NCI-H526 (cell line): ENCODE measurements around the gene MYBPC3.

Experiments
- DNase-seq, 2 experiments: peaks; one replicate each; lab custom pipeline; 2025; lab: John Stamatoyannopoulos, UW

The MYBPC3 gene

DNA sequence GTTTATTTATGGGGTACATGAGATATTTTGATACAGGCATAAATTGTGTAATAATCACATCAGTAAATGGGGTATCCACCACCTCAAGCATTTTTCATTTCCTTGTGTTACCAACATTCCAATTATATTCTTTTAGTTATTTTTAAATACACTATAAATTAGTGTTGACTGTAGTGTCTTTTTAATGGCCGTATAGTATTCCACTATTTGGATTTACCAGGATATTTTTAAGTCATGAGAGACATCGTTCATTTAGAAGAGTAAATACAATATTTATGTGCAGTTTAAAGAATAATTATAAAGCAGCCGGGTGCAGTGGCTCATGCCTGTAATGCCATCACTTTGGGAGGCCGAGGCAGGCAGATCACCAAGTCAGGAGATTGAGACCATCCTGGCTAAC is 32.0 kb upstream of the MYBPC3 start:
- DNase-seq: no peak

DNA sequence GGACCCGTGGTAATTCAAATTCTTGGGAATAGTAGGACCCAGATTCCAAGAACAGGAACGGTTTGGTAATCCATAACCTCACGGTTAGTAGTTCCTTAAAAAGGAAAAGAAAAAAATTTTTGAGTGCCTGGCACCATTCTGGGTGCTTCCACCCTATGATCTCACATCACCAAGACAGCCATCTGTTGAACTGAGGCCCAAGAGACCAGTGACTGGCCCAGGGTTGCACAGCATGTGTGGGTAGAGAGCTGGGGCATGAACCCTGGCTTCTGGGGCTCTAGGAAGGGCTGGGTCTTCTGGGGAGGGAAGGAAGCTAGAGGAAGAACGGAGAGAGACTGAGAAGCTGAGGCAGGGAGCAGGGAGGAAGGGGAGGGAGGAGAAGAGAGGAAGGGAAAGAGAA is 30.6 kb upstream of the MYBPC3 start:
- DNase-seq: no peak

DNA sequence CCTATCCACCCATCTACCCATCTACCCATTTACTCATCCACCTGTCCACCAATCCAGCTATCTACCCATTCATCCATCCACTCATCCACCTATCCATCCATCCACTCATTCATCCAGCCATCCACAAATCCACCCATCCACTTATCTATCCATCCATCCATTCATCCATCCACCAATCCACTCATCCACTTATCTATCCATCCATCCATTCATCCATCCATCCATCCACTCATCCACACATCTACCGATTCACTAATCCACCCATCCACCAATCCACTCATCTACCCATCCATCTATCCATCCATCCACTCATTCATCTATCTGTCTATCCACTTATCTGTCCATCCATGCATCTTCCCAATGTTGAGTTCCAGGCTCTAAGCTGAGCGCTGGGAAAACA is 27.6 kb upstream of the MYBPC3 start:
- no peak for DNase-seq

DNA sequence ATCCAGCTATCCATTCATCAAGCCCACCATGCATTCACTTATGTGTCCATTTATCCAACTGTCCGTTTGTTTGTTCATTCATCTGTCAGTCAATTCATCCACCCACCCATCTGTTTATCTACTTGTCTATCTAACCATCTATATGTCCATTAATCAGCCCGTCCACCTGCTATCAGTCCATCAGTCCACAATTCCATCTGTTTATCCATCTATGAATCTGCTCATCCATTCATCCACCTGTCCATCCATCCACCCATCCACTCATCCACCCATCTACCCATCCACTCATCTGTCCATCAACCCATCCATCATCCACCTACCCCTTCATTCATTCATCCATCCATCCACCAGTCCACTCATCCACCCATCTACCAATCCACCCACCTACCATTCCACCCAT is 26.8 kb upstream of the MYBPC3 start:
- DNase-seq: no peak

DNA sequence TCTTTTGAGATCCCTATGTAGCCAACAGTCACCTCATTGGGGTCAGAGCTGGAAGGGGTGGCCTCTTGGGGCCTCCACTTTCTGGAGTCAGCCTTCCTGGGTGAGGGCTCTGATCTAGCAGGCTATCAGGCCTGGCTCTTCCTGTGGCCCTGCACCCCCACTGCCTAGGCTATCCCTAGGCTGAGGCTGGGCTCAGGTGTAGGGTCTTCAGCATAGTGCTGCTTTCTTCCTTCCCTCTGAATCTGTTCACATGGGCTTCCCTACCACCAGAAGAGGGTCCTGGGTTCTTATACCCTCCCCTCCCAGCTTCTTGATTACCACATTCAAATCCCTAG is 26.3 kb upstream of the MYBPC3 start:
- no peak for DNase-seq

DNA sequence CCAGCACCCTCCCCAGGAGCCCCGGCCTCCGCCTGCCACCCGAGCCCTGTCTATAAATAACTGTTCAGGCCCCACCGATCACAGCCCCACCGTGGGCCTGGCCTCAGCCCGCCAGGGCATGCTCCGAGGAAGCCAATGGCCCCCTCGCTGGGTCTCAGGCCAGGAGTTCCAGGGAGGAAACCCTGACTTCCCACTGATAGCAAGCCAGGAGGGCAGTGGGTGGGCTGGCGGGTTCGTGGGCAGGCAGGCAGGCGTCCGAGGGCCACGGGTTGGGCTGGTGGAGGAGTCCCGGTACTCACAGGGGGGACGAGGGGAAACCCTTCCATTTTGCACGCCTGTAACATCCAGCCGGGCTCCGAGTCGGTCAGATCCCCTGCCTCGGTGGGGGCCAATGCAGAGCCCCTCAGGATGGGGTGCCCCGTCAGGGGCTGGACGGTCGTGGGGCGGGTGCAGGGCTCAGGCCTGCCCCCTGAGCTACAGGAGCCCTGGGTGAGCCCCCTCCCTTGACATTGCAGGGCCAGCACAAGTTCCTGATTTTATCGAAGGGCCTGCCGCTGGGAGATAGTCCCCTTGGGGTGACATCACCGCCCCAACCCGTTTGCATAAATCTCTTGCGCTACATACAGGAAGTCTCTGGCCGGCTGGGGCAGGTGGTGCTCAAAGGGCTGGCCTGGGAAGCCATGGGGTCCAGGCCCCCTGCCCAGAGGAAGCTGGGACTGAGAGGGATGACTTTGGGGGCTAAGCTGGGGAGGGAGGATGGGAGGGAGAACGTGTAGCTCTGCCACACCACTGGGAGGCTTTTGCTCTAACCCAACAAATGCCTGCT is 25.7 kb upstream of the MYBPC3 start, which contains the start of gene SPI1:
Gene SPI1 (minus strand): TSS at position 538 of the 826 bp plus-strand sequence. CDS start 194 bp downstream, at position 344.
- DNase-seq: peak in 1 of 2 experiments; percentile 32

DNA sequence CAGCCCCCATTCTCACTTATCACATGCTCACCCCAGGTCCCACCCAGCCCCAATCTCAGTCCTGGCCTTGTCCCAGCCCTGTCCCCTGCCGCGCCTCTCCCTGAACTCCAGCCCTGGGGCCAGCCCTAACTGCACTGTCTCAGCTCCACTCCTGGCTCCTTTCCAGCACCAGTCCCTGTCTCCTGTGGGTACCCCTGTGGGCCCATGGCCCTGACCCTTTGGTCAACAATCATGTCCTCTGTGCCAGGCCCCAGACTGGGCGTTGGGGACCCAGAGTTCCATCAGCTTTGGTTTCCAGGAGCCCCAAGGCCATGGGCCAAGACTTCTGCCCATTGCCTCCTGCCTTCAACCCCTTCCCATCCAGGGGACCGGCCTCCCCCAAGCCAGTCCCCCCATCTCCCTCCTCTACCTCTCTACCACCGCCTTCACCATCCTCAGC is 25.1 kb upstream of the MYBPC3 start:
- DNase-seq: no peak

DNA sequence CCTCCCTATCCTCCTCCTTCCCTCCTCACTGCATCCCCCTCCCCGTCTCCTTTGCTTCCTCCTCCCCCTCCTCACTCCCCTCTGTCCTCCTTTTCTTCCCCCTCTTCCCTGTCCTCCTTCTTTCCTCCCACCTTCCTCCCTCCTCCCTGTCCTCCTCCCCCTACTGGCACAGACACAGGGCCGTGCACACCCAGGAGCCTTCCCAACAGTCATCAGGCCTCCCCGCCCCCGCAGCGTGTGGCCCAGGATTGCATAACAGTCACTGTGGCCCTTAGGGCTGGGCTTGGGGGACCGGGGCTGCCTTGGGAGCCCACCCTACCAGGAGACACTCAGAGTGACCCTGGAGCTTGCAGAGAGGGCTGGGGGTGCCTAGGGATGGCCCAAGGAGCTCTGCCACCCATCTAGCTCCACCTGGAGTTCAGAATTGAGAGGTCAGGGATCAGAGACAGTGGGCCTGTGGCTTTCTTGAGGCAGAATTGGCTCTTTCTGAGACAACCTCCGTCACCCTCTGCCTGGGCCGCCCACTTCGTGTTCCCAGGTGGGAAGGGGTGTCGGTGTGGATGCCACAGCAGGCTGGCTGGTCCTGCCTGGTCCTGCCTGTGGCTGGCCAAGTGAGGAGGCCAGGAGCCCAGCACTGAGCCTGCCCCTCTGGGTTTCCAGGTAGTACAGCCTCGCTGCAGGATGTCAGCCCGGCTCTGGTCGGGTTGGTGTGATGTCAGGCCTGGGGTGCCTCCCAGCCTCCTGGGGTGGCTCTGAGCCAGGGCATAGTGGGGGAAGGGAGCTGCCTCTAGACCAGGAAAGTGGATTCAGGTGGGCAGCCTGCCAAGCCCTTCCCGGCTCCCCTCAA is 24.2 kb upstream of the MYBPC3 start:
- no peak for DNase-seq

DNA sequence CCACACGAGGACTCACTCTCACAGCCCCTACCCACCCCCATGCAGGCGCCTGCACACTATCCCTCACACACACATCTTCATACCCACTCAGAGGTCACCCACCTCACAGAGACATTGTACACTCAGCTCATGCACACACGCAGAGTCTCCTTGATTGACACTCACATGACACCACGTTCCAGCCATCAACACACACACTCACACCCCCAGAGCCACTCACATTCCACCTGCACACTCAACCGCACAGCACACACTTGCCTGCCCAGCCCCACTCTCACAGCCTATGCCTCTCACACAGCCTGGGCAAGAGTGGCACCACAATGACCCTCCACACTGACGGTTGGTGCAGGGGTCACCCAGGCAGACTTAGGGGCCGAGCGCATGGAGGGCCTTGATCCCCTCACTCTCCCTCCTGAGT is 23.6 kb upstream of the MYBPC3 start:
- no peak for DNase-seq

DNA sequence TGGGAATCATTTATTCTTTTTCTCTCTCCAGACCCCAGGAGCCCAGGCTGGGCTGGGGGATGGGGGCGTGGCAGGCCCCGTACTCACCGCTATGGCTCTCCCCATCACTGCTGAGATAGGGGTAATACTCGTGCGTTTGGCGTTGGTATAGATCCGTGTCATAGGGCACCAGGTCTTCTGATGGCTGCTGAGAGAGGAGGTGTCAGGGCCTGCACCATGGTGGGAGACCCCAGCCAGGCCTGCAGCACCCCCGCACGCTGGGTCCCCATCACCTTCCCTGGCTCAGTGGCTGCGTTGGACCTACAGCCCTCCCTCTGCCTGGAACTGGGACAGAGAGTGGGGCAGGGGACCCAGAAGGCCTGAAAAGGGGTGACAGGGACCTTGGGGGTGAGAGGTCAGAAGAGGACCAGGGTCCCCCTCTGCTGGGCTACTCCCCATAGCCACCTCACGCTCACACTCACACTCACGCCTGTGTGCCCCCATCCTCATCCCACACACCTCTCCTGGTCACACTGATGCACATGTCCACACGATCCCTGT is 23.1 kb upstream of the MYBPC3 start:
- no peak for DNase-seq

DNA sequence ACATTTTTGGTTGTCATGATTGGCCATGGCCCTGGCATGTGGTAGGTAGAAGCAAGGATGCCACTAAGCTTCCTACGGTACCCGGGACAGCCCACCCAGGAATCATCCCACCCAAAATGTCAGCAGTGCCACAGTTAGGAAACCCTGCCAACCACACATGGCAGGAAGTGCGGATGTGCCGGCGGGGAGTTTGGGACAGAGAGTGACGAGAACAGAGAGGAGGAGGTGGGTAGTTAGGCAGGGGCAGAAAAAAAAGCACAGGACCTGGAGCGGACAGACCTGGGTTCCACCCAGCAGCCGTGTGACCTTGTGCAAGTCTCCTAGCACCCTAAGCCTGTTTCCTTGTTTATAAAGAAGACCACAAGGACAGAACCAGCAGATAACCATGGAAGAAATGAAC is 22.5 kb upstream of the MYBPC3 start:
- no peak for DNase-seq

DNA sequence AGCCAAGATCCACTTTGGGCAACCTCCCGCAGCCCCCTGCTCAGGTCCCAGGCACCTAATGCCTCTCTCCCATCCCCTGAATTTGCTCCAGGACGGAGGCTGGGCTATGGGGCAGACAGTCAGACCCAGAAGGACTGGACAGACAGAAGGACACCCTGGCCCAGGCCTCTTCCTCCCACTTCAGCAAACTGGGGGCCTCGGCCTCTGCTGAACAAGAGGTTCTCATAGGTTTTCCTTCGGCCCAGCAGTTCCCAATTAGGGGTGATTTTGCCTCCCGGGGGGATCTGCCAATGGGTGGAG is 22.2 kb upstream of the MYBPC3 start:
- DNase-seq: no peak

DNA sequence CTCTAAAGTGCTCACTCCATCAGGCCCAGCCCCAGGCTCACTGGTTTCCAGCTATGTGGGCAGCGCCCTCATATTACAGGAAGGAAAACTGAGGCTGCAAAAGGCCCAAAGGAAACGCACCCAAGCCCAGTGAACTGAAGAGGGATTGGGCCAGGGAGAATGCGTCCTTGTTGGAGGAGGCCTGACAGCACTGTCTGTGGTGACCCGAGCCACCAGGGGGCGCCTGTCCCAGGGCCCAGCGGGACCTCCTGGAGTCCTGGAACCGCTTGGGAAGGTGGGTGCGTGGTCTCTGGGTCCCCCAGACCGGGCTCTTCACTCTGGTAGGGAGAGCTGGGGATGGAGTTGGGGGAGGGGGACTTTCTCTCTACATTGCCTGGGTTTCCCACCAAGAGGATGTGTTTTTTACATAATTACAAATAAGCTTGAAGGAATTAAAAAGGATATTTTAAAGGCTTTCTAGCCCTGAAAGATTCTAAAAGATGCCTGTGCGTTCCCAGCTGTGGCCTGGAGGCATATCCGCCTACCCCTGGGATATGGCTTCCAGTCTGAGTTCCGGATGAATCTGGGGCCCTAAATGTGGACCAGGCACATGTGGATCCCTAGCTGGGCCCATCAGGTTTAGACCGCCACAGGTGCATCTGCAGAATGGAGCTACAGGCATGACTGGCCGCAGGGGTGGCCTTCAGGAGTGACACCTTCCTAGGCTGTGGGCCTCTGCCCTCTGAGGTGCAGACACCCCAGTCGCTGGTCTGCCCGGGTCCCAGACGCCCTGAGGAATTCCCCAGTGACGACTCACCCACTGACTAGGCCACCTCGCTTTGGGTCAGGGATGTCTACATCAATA is 21.6 kb upstream of the MYBPC3 start:
- DNase-seq: peak; percentile 63 to 93

DNA sequence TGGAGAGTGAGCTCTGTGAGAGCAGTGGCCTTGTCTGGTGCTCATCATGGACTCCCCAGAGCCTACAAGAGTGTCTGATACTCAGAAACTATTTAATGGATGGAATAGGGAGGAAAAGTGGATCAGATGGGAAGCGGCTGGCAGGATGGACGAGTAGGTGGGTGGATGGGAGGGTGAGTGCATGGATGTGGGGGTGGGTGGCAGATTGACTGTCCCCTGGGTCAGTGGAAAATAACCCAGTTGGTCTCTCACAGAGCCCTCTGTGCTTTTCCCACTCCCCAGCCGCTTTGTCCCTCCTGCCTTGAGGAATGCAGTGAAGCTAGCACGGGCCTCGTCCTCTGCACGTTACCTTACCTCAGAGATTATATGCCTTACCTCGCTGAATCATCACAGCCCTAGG is 19.9 kb upstream of the MYBPC3 start:
- DNase-seq: no peak

DNA sequence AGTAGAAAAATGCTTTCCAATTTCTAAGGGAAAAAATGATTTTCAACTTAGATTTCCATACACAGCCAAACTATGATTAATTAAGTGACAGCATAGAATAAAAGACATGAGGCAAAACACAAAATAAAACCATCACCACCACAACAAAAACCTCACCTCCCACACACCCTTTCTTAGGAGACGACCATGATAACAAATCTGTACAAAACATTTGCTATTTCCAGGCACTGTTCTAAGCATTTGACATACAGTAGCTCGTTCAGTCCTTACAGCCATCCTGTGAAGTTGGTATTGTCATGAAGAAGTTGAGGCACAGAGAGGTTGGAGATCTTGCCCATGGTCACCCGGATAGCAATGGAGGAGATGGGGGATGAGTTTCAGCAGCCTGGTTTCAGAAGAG is 17.2 kb upstream of the MYBPC3 start:
- DNase-seq: no peak

DNA sequence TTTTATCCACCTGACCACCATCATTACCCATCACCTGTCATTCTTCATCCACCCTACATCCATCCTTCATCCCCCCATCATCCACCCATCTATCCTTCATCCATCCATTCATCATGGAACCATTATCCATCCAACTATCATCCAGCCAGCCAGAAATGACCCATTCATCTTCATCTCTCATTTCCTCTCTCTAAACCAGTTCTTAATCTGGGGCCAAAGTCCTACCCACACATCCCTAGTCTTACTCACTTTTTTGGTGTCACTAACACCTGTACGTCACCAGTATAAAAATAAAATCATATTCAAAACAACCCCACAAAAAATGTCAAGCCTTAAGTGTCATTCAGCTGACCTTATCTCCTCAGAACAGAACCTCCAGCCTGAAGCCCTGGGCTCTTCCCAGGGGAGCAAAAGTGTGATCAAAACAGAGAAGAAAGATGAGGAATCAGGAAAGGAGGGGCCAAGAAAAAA is 13.6 kb upstream of the MYBPC3 start:
- DNase-seq: no peak

DNA sequence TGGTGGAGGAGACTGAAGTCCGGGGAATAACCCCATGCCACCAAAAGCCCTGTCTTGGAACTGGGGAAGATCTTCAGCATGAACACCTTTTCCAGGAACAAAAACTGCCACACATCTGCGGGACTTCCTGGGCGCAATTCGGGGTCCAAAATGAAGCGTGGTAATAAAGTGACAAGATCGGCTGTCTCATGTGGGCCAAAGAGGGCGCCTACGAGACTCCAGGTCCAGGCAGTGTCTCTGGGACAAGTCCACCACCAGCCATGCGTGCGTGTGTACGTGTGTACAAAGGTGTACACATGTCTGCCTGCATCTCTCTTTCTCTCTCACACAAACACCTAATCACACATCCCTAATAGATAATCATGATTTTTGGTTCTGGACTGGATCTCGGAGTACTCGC is 8.9 kb upstream of the MYBPC3 start:
- no peak for DNase-seq

DNA sequence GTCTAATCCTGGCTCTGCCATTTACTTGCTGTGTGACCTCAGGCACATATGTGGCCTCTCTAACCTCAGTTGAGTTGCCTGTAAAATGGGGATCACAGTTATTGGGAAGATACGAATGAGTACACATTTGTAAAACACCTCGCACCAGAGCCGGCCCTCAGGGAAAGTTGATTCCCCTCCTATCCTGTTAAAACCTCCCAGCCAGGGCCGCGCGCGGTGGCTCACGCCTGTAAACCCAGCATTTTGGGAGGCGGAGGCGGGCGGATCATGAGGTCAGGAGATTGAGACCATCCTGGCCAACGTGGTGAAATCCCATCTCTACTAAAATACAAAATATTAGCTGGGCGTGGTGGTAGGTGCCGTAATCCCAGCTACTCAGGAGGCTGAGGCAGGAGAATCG is 7.8 kb upstream of the MYBPC3 start:
- DNase-seq: no peak

DNA sequence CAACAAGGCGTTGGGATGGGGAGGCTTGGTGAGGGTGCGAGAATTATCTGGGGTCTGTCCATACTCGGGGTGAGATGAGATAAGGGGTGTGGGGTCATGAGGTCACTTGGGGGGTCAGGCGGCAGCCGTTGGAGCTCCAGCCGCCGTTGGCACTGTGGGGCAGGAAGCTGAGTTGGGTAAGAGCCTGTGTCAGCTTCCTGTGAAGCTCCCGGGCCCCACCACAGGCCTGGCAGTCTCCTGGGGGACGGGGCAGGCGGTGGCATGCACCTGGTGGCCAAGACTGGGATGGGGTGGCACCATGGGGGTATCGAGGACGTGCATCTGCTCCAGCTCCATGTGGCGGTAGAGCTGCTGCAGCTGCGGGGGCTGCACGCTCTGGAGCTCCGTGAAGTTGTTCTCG is 7.1 kb upstream of the MYBPC3 start:
- no peak for DNase-seq

DNA sequence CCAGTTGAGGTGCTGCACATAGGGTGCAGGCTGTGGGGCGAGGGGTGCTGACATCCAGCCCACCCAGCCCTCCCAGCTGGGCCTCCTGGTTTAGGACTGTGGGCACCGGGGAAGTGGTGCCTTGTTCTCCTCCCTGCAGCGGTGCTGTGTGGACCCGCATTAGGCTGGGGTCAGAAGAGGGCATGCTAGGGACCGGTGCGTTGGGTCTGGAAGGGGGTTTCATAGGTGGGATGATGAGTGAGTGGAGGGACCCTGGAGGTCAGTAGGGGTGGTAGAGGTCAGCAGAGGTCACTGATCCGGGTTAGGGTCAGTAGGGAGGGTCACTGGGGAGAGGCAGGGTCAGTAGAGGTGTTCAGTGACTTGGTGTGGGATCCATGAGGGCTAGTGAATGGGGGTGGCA is 6.7 kb upstream of the MYBPC3 start:
- DNase-seq: no peak

DNA sequence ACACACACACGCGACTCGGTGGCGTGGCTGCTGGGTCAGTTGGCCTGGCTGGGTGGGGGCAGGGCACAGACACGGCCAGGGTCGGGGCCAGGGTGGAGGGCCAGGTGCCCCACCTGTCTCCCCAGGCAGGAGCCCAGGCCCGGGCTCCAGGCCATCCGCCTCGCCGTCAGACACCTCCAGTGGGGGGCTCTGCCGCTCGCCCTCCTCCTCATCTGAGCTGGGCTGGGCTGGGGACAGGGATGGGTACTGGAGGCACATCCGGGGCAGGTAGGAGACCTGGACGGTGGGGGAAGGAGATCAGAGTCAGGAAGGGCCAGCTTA is 6.2 kb upstream of the MYBPC3 start:
- no peak for DNase-seq

DNA sequence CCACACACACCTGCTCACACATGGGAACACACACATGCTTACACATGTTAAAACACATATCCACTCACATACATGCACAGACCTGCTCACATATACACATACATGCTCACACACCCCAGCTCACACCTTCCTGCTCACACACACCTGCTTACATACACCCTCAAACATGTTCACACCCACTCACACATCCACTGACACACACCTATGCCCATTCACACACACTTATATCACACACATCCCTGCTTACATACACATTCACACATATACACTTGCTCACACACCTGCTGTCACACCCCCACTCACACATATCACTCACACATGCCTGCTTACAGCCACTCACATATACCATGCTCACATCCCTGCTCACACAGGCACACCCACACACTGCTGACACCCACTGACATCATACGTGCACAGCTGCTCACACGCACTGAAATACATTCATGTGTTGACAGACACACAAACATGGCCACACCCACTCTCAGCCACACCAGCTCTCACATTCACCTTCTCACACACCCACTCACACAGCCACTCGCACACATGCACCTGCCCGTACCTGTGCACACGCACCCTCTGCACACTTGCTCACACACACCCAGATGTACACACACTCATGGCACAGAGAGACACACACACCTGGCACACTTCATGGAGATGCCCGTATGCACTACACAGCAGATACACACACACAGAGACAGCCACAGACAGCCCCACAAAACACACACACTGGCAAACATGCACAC is 5.7 kb upstream of the MYBPC3 start:
- DNase-seq: no peak
